Activated CD4-positive, CD25-positive, alpha-beta regulatory T cell treated with anti-CD3 and anti-CD28 coated beads, Interleukin-2, amount 50 U/mL, for 24 hours (primary cell): Measurements from ENCODE around the gene SLAMF1.
A peak's percentile ranks its signal among the peaks of the same experiment; 100 is the strongest.
"Not testable (repeated sequence)": the region's sequence is repeated elsewhere in the genome, so short reads cannot be mapped to it uniquely, and the experiment has no call there.

Source experiments
- ATAC-seq, 2 donors: fragments of 150-1000 bp; cut with Tn5 transposase; one replicate each; pipeline ENCODE4 v1.10.0; 2021; ENCODE audit warnings: mild to moderate bottlenecking in 1 of 2, moderate library complexity in 1 of 2

SLAMF1 gene, protein sequence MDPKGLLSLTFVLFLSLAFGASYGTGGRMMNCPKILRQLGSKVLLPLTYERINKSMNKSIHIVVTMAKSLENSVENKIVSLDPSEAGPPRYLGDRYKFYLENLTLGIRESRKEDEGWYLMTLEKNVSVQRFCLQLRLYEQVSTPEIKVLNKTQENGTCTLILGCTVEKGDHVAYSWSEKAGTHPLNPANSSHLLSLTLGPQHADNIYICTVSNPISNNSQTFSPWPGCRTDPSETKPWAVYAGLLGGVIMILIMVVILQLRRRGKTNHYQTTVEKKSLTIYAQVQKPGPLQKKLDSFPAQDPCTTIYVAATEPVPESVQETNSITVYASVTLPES

DNA sequence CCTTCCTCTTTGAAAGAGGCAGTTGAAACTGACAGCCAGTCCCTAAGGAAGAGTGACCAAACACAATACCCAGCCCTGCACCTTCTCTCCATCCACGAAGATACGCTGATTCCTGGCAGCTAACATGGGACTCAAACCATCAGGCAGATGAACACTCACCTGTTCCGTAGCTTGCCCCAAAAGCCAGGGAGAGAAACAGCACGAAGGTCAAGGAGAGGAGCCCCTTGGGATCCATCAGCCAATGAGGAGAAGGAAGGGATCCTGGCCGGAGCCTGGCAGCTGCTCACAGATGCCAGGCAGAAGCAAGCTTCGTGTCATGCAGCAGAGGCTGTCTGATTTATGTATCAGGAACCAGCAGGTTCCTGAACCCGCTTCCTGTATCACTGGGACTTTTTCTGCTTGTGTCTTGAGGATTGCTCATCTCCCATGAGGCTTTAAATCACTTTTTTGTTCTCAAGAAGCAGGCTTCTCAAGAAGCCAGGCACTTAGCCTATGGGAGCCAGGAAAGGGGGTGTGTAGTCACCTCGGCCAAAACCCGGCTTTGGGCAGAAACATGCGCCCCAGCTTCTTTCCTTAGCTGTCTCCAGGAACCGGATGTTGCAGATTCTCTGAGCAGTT lies at the start of gene SLAMF1:
TSS of gene SLAMF1 (minus strand) at position 334 of the 618 bp plus-strand sequence. CDS start at position 235, 99 bp downstream.
- ATAC-seq, result peak; percentile 65 to 70

DNA sequence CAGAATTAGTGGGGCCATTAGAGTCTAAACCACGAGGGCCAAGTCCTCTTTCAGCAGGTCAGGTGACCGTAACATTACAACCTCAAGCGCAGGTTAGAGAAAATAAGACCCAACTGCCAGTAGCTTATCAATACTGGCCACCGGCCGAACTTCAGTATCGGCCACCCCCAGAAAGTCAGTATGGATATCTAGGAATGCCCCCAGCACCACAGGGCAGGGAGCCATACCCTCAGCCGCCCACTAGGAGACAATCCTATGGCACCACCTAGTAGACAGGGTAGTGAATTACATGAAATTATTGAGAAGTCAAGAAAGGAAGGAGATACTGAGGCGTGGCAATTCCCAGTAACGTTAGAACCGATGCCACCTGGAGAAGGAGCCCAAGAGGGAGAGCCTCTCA lies 45.5 kb upstream of the SLAMF1 start:
- ATAC-seq, result not testable (repeated sequence)

DNA sequence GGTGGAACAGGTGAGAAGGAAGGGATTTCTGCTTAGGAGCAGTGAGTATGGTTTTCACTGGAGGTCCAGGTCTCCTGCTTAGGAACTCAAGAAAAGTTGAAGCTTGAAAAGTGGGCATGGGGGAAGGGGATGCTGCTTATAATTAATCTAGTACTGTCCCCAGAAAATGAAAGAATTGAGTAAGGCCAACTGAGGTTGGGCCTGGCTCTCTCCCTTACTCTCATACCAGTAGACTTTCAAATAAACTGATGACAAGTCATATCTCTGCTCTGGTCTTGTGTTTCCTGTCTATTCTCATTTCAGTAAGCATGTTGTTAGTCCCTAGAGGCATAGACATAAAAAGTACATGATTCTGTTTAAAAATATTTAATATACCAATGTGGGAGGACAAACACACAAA lies 38.4 kb upstream of the SLAMF1 start:
- ATAC-seq, result peak; percentile 55 to 61

DNA sequence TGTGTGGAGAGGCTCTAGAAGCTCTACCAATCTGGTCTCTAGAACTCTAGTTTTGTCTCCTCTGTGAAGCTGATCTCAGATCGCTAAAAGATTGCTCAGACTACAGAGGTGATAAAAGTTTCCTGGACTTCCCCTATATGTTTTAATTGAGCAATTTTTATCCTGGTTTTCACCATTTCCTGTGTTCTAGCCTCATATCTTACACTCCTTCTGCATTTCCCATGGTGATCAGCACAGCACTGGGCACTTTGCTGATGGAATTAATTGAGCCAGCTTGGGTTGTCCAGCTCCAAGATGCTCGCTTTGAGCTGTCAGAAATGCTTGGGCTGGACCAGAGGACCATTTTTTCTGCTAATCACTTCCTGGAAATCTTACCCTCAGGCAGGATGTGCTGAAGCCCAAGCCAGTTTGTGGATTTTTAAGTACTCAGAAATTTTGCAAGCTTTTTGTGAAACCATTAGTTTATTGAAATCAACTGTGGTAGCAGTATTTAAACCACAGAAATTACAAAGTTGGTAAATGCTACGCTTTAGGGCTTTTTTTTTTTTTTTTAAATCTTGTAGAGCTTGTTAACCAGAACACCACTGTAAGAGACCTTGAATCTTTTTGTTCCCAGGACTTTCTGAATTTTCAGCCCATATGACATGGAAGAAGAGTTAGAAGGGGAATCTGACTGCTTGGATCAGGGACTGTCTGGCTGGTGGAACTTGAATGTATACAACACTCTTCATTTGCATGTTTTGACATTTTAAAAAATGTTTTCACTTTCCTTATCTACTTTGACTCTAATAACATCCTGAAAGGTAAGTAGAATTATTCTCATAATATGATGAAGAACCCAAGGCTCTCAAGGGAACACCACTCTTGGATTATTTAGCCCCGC lies 36.4 kb upstream of the SLAMF1 start:
- ATAC-seq, result peak; percentile 39 to 45

DNA sequence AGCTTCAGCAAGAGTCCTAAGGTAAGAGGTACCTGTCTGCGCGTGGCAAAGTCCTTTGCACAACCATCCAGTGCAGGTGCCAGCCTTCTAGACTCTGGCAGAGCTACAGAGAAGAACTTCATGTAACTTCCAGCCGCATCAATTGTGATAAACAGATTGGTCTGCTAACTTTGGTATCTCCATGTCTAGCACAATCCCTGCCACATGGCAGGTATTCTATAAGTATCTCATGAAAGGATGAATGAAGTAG lies 35.0 kb upstream of the SLAMF1 start:
- ATAC-seq, result no peak

GRCh38 chr1:160681066-160681890 lies 34.4 kb upstream of the SLAMF1 start:
- peak; percentile 72 to 77 for ATAC-seq

DNA sequence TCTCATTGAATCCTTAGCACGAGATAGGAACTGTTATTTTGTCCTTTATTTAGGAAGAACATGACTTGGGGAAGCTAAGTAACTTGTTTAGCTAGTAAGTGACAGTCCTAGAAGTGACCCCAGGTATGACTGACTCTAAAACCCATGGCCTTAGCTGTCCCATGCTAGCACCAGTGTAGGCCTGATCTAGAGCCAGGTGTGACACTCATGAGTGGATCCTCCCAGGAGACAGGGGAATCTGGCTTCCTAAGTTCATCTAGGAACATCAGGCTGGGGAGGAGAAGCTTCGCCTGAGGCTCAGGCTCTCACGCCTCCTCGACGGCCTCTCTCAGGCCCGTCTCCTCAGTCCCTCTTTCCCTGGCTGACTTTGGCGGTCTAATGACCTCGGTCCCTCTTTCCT lies 33.6 kb upstream of the SLAMF1 start:
- ATAC-seq, result no peak

DNA sequence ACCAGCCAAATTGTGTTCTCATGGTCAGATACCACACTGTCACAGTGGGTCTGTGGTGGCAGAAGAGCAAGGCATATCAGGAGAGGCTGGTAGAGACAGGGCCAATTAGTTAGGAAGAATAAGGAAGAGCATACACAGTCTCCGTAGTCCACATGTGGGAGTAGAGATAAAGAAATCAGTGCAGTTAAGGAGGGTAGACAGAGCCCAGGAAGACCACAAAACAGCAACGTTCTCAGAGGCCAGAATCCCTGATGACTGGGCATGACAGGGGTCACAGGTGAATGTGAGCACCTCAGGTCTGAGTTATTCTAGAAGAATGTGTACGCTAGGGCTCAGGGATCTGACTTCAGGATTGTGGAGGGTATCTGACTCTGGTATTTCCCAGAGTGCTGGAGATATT lies 33.0 kb upstream of the SLAMF1 start:
- ATAC-seq, result no peak

- no peak for ATAC-seq
Observed at GRCh38 chr1:160676869-160677597, 30.2 kb upstream of the SLAMF1 start.

- ATAC-seq, result peak; percentile 70 to 73
Observed at GRCh38 chr1:160675641-160676410, 29.0 kb upstream of the SLAMF1 start.

- ATAC-seq, result no peak
Observed at GRCh38 chr1:160674415-160674814, 27.6 kb upstream of the SLAMF1 start.

- peak; percentile 29 to 46 for ATAC-seq
Observed at GRCh38 chr1:160672789-160673695, 26.2 kb upstream of the SLAMF1 start.

DNA sequence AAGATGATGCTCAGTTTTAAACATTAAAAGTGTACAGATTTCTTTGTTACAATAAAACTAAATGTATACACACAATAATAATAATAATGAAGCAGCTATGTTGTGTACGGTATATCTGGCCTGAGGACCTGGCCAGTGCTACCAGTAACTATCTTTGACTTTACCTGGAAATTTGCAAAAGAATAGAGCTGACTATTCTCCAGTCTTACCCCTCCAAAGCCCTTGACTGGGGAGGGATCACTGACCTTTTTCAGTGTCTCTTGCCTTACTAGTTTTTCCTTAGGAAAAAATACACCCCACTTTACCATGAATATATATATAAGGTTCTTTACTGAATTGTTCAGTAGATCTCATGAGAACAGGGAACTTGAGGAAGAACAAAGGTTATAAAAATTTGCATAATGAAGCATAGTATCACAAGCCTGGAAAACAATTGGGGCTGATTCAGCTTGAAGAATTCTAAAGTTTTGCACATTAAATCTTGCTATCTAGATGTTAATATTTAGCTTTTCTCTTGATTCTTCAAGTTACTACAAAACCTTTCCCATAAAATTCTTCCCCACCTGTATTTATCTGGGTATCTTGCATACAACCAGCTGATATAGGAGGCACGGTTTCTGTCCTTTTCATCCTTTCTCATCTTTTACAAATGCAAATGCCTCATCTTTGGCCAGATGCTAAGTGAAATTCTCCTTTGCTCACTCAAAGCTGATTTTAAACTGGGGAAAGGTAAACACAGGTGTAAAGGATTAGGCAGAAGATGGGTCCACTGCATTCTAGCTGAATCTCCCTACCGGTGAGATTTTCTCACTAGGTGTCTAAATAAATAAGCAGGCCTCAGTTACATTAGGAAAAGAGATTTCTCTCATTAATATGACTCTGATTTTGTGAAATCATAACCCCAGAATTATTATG lies 25.0 kb upstream of the SLAMF1 start:
- no peak for ATAC-seq

GRCh38 chr1:160670701-160671100 lies 23.9 kb upstream of the SLAMF1 start:
- ATAC-seq, result no peak

DNA sequence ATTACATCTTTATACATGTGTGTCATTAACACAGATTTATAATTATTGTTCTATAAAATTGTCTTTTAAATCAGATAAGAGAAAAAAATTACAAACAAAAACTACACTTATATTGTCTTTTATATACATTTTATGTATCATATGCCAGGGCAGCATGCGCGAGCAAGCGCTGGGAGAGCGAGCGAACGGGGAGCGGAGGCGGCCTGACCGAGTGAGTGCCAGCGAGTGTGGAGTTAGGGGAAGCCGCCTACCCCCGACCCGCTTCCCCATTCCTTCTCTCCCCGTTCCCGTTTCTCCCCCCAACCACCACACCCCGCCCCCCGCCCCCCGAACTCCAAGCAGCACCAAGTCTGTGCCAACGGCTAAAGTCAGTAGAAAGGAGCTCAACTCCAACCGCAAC lies 23.0 kb upstream of the SLAMF1 start:
- no peak for ATAC-seq

GRCh38 chr1:160669276-160669675 lies 22.4 kb upstream of the SLAMF1 start:
- ATAC-seq, result no peak

DNA sequence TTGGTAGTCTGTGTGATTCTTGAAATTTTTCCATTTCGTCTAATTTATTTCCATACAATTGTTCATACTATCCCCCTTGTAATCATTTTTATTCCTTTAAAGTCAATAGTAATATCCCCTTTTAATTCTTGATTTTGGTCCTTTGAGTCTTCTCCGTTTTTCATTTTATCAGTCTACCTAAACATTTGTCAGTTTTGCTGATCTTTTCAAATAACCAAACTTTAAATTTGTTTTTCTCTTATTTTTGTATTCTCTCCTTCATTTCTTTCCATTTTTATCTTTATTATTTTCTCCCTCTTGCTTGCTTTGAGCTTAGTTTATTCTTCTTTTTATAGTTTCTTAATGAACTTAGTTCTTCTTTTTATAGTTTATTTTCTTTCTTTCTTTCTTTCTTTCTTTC lies 21.1 kb upstream of the SLAMF1 start:
- ATAC-seq, result no peak

DNA sequence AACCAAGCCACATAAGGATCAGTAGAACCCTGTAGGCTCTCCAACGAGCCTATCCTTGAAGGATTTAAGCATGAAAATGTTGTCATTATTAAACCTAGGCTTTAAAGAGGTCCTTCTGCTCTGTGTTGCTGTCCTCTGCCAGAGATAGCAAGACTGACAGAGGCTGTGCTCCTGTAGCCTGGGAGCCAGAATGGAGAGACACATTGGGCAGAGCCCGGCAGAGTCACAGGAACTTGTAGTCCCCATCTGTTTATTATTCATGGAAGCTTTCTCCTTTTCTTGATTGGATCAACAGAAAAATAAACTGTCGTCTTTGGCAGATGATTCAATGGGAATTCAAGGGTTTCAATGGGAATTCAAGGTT lies 19.2 kb upstream of the SLAMF1 start:
- no peak for ATAC-seq
